Mesenchymal stem cell (in vitro differentiated cells and primary cell): ENCODE results near the gene REV3L.

ENCODE experiments used
- DNase-seq: peaks from one replicate; pipeline ENCODE4 v3.0.0-alpha.2; 2013
- H2AFZ ChIP-seq: one replicate; pipeline ENCODE4 v1.6.1; 2013; ENCODE audit warnings: low read depth, mild to moderate bottlenecking, control low read depth, inconsistent platforms, low read length, moderate library complexity
- H2AK5ac ChIP-seq: 2 replicates; pipeline ENCODE4 v1.6.1; 2013; ENCODE audit warnings: low read length, moderate library complexity, mild to moderate bottlenecking, inconsistent platforms; ENCODE audit not compliant: severe bottlenecking
- H2BK120ac ChIP-seq: one replicate; pipeline ENCODE4 v1.6.1; 2013; ENCODE audit warnings: low read depth, mild to moderate bottlenecking, inconsistent platforms, low read length, moderate library complexity
- H2BK12ac ChIP-seq, 2 experiments: one replicate each; pipeline ENCODE4 v1.6.1; 2013; ENCODE audit warnings: inconsistent platforms in 2 of 2, low read length in 2 of 2, mild to moderate bottlenecking in 2 of 2, moderate library complexity in 2 of 2, control low read depth in 1 of 2
- H2BK15ac ChIP-seq: one replicate; pipeline ENCODE4 v1.6.1; 2013; ENCODE audit warnings: mild to moderate bottlenecking, low read depth, inconsistent platforms; ENCODE audit not compliant: poor library complexity, severe bottlenecking
- H2BK5ac ChIP-seq: 2 replicates; pipeline ENCODE4 v1.6.1; 2013; ENCODE audit warnings: low read depth, mild to moderate bottlenecking, low read length, control low read depth, inconsistent platforms; ENCODE audit not compliant: poor library complexity, severe bottlenecking
- H3K14ac ChIP-seq, 2 experiments: one replicate each; pipeline ENCODE4 v1.6.1; 2013; ENCODE audit warnings: inconsistent platforms in 2 of 2, low read length in 2 of 2, control low read depth in 1 of 2, mild to moderate bottlenecking in 1 of 2, moderate library complexity in 1 of 2
- H3K18ac ChIP-seq, 2 experiments: one replicate each; pipeline ENCODE4 v1.6.1; 2013; ENCODE audit warnings: inconsistent platforms in 2 of 2, low read length in 2 of 2, control low read depth in 1 of 2, low read depth in 1 of 2, mild to moderate bottlenecking in 1 of 2
- H3K23ac ChIP-seq, 2 experiments: one replicate each; pipeline ENCODE4 v1.6.1; 2013; ENCODE audit warnings: inconsistent platforms in 2 of 2, low read length in 2 of 2, mild to moderate bottlenecking in 2 of 2, moderate library complexity in 2 of 2, control low read depth in 1 of 2
- H3K27ac ChIP-seq: 2 replicates; pipeline ENCODE4 v1.5.1; 2013; ENCODE audit warnings: mild to moderate bottlenecking, moderate library complexity, low read length, control low read depth, inconsistent platforms; ENCODE audit not compliant: poor library complexity, severe bottlenecking
- H3K27me3 ChIP-seq, 2 experiments: 2 replicates each; pipeline versions ENCODE4 v1.6.1 to v1.7.0; 2013; ENCODE audit warnings: low read length in 2 of 2, mild to moderate bottlenecking in 2 of 2, moderate library complexity in 2 of 2, control low read depth in 1 of 2, inconsistent platforms in 1 of 2; ENCODE audit not compliant: control insufficient read depth in 1 of 2, insufficient read depth in 1 of 2
- H3K36me3 ChIP-seq, 2 experiments: 2 replicates each; pipeline versions ENCODE4 v1.6.1 to v1.7.0; 2013; ENCODE audit warnings: low read length in 2 of 2, control low read depth in 1 of 2, inconsistent platforms in 1 of 2, low read depth in 1 of 2, mild to moderate bottlenecking in 1 of 2; ENCODE audit not compliant: insufficient read depth in 2 of 2, control insufficient read depth in 1 of 2
- H3K4ac ChIP-seq, 2 experiments: one replicate each; pipeline ENCODE4 v1.6.1; 2013; ENCODE audit warnings: inconsistent platforms in 2 of 2, low read length in 2 of 2, mild to moderate bottlenecking in 2 of 2, moderate library complexity in 2 of 2, control low read depth in 1 of 2, low read depth in 1 of 2
- H3K4me1 ChIP-seq: 2 replicates; pipeline ENCODE4 v1.6.1; 2013; ENCODE audit warnings: low read depth, low read length, control low read depth; ENCODE audit not compliant: control insufficient read depth, insufficient read depth
- H3K4me2 ChIP-seq: 2 replicates; pipeline ENCODE4 v1.6.1; 2013; ENCODE audit warnings: low read length, mild to moderate bottlenecking, inconsistent platforms; ENCODE audit not compliant: poor library complexity, severe bottlenecking
- H3K4me3 ChIP-seq, 2 experiments: 2 replicates each; pipeline versions ENCODE4 v1.5.1 to v1.7.0; 2013; ENCODE audit warnings: low read length in 2 of 2, mild to moderate bottlenecking in 2 of 2, control low read depth in 1 of 2, low read depth in 1 of 2; ENCODE audit not compliant: insufficient read depth in 1 of 2
- H3K79me1 ChIP-seq: replicated peaks from 2 replicates; pipeline ENCODE4 v1.6.1; 2013; ENCODE audit warnings: mild to moderate bottlenecking, control low read depth, low read length, inconsistent platforms; ENCODE audit not compliant: poor library complexity, severe bottlenecking
- H3K9ac ChIP-seq: 2 replicates; pipeline ENCODE4 v1.7.0; 2013; ENCODE audit warnings: mild to moderate bottlenecking, low read length, moderate library complexity
- H3K9me3 ChIP-seq: 2 replicates; pipeline ENCODE4 v1.7.0; 2013; ENCODE audit warnings: mild to moderate bottlenecking, low read length; ENCODE audit not compliant: control insufficient read depth
- H4K8ac ChIP-seq: one replicate; pipeline ENCODE4 v1.6.1; 2013; ENCODE audit warnings: inconsistent platforms, mild to moderate bottlenecking, low read length, moderate library complexity
- H4K91ac ChIP-seq: one replicate; pipeline ENCODE4 v1.6.1; 2013; ENCODE audit warnings: mild to moderate bottlenecking, low read length, inconsistent platforms
- WGBS: methylation state at CpG from one replicate; pipeline ENCODE4 v1.1.7; 2013; ENCODE audit warnings: mixed read lengths; 5-methylcytosine and 5-hydroxymethylcytosine counted together

REV3L gene

DNA sequence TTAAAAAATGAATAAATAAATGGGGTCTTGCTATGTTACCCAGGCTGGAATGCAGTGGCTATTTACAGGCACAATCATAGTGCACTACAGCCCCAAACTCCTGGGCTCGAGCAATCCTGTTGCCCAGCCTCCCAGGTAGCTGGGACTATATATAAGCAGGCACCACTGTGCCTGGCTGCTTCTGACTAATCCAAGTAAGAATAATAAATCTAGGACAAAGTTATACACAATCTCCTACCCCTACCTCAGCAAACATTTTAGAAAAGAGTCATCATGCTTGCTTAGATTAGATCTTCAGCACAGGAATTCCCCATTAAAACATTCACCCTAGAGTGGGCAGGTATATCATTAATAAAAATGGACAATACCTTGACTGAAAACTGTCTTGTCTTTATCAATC lies 124.6 kb downstream of the REV3L start:
- no peak overlapping the region for H2BK120ac ChIP-seq
- H3K14ac ChIP-seq = no peak overlapping the region
- H2BK15ac ChIP-seq = no peak overlapping the region
- no peak overlapping the region for H3K23ac ChIP-seq
- no peak overlapping the region for H3K9ac ChIP-seq
- H3K79me1 ChIP-seq = no peaks in the 10 kb centered on the region
- H3K4me1 ChIP-seq = peaks cover 2% of the 10 kb centered on the region
- DNase-seq = no peak
- H4K91ac ChIP-seq = no peak overlapping the region
- H3K27me3 ChIP-seq = no peaks in the 10 kb centered on the region
- no peak overlapping the region for H4K8ac ChIP-seq
- no peak overlapping the region for H2BK5ac ChIP-seq
- H2BK12ac ChIP-seq = no peak overlapping the region
- no peak overlapping the region for H3K4me2 ChIP-seq
- no peaks in the 10 kb centered on the region for H3K9me3 ChIP-seq
- H3K4ac ChIP-seq = no peak overlapping the region
- H3K4me3 ChIP-seq = no peak overlapping the region
- H2AFZ ChIP-seq = no peak overlapping the region
- H3K18ac ChIP-seq = no peak overlapping the region
- WGBS = 76% methylated on average over 1 of the region's 1 CpG
- no peak overlapping the region for H2AK5ac ChIP-seq
- H3K36me3 ChIP-seq = peaks cover 0 to 95% of the 10 kb centered on the region in 2 experiments
- H3K27ac ChIP-seq = peak overlapping the region; percentile 57

DNA sequence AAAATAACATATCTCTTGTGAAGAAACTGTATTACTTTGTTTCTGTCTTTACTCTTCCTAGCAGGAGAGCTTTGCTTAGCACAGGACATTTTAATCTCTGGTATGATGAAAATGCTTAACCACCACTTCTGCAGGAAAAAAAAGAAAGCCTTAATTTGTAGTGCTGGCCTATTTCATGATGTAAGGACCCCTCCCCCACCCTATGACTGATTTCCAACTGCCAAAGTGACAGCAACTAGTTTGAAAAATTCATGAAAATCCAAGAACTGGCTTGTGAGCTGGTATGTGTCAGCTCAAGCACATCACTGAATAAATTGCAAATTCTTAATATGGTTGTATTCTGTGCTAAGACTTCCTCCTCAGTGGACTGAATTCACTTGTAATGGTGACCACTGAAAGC lies 125.3 kb downstream of the REV3L start:
- no peaks in the 10 kb centered on the region for H3K27me3 ChIP-seq
- no peak for DNase-seq
- H3K36me3 ChIP-seq = peaks cover 0 to 95% of the 10 kb centered on the region in 2 experiments
- no peak overlapping the region for H2BK15ac ChIP-seq
- peak overlapping the region; percentile 54 for H3K27ac ChIP-seq
- H2BK12ac ChIP-seq = no peak overlapping the region
- no peak overlapping the region for H4K8ac ChIP-seq
- no peak overlapping the region for H3K18ac ChIP-seq
- no peak overlapping the region for H3K4me2 ChIP-seq
- H3K14ac ChIP-seq = no peak overlapping the region
- H3K4me3 ChIP-seq = no peak overlapping the region
- no peak overlapping the region for H3K4ac ChIP-seq
- H4K91ac ChIP-seq = no peak overlapping the region
- no peaks in the 10 kb centered on the region for H3K79me1 ChIP-seq
- no peak overlapping the region for H3K9ac ChIP-seq
- peaks cover 2% of the 10 kb centered on the region for H3K4me1 ChIP-seq
- H2AFZ ChIP-seq = no peak overlapping the region
- H2BK5ac ChIP-seq = no peak overlapping the region
- H2AK5ac ChIP-seq = no peak overlapping the region
- no peak overlapping the region for H3K23ac ChIP-seq
- H2BK120ac ChIP-seq = no peak overlapping the region
- no peaks in the 10 kb centered on the region for H3K9me3 ChIP-seq

DNA sequence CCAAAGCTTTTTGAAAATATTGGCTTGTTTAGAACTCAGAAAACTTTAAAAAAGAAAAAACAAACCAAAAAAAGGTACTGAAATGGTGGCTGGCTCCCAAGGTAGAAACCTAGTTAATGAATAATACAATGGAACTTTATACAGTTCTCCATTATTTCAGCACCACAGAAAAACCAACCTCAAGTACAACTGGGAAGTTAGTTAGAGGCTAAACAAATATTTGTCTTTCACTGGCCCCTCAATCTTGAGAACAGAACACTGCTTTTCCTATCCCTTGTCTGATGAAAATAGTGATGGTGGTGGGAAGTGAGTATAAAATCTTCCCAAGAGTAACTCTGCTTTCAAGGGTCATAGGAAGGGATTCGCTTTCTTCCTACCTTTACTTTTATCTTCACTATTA lies 126.5 kb downstream of the REV3L start:
- H3K36me3 ChIP-seq = peaks cover 0 to 95% of the 10 kb centered on the region in 2 experiments
- H3K27me3 ChIP-seq = no peaks in the 10 kb centered on the region
- no peak overlapping the region for H4K91ac ChIP-seq
- no peak overlapping the region for H3K23ac ChIP-seq
- no peak overlapping the region for H3K18ac ChIP-seq
- H2BK120ac ChIP-seq = no peak overlapping the region
- H2BK12ac ChIP-seq = no peak overlapping the region
- no peak overlapping the region for H3K9ac ChIP-seq
- no peak overlapping the region for H3K4me3 ChIP-seq
- H2BK5ac ChIP-seq = no peak overlapping the region
- H3K27ac ChIP-seq = peak overlapping the region; percentile 70
- no peak overlapping the region for H2AFZ ChIP-seq
- peak overlapping the region; percentile 16 for H3K4me2 ChIP-seq
- WGBS = 100% methylated on average over 1 of the region's 1 CpG
- peaks cover 2% of the 10 kb centered on the region for H3K4me1 ChIP-seq
- no peak overlapping the region for H4K8ac ChIP-seq
- no peak for DNase-seq
- no peaks in the 10 kb centered on the region for H3K79me1 ChIP-seq
- H3K9me3 ChIP-seq = no peaks in the 10 kb centered on the region
- no peak overlapping the region for H2BK15ac ChIP-seq
- no peak overlapping the region for H3K4ac ChIP-seq
- H2AK5ac ChIP-seq = no peak overlapping the region
- H3K14ac ChIP-seq = no peak overlapping the region

DNA sequence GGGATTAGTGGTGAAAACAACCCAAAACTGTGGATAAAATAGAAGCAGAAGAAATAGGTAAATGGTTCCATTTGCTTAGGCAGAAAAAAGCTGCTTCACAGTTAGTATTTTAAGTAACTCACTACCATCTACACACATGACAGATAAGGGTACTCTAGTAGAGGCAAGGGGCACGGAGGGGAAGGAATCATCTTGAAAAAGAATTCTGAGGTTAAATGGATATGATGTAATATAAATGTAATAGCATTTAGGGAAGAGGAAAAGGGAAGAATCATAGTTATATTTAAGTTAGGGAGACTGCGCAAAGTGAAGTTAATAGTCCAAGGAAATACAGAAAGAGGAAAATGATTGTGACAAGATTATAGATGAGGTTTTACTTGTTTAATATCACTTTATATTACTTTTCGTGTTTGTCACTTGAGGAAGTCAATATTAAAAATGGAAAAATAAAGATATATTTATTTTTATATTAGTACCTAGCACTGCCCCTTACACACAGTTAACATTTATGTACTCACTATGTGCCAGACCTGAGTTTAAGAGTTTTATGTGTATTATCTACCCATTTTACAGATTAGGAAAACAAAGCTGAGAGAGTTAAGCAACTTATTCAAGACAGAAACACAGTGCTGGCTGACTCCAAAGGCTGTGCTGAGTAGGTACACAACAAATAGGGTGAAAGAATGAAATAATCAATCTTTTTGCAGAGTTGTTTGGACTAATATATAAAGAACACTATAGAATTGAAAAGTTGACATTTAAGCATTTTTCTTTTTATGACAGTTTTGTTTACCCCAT lies 128.1 kb downstream of the REV3L start:
- H2BK15ac ChIP-seq = no peak overlapping the region
- no peak overlapping the region for H2BK5ac ChIP-seq
- peaks cover 1% of the 10 kb centered on the region for H3K79me1 ChIP-seq
- H3K27me3 ChIP-seq = no peaks in the 10 kb centered on the region
- peaks cover 3 to 95% of the 10 kb centered on the region in 2 experiments for H3K36me3 ChIP-seq
- H3K4ac ChIP-seq = no peak overlapping the region
- H3K9me3 ChIP-seq = no peaks in the 10 kb centered on the region
- peaks cover 2% of the 10 kb centered on the region for H3K4me1 ChIP-seq
- H3K9ac ChIP-seq = no peak overlapping the region
- H3K27ac ChIP-seq = no peak overlapping the region
- H3K23ac ChIP-seq = no peak overlapping the region
- no peak overlapping the region for H2BK12ac ChIP-seq
- H3K4me3 ChIP-seq = no peak overlapping the region
- no peak overlapping the region for H2AK5ac ChIP-seq
- H2AFZ ChIP-seq = no peak overlapping the region
- no peak overlapping the region for H3K14ac ChIP-seq
- H2BK120ac ChIP-seq = no peak overlapping the region
- no peak overlapping the region for H3K4me2 ChIP-seq
- DNase-seq = no peak
- WGBS = 100% methylated on average over 2 of the region's 3 CpGs
- no peak overlapping the region for H3K18ac ChIP-seq
- no peak overlapping the region for H4K91ac ChIP-seq
- no peak overlapping the region for H4K8ac ChIP-seq
